ENCODE measurements around the gene LDLRAD4.
A peak's percentile ranks its signal among the peaks of the same experiment; 100 is the strongest.

LDLRAD4 gene

DNA sequence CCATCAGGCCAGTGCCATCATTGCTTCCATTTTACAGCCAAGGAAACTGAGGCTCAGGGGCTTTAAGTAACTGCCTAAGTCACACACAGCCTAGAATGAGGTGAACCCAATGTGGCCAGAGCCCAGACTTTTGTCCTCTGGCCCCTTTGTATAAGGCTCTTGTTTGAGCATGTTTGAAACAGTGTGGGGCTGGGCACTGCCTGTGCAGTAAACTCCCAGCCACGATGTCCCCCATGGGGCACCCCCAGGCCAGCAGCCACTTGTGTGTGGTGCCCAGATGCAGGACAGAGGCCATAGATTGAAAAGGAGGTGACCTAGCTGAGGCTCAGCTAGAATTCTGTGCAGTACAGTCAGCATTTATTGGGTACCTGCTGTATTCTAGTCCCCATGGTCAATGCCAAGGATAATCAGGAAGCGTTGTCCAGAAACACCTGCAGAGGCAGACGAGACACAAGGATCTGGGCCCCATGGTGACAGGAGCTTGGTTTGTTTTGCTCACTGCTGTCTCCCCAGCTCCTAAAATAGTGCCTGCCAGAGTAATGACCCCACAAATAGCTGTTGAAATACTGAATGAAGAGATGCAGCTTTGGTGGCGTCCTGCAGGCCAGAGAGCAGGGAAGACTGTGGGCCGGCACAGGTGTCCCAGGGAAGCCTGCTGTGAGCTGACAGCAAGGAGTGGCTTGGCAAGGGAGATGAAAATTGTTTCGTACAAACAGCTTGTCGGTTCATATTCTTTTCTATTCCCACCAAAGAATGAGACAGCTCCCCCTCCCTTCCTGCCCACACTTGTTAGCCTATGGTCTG, 160.7 kb downstream of the LDLRAD4 start:
- H3K36me3 ChIP-seq (ENCODE audit: control insufficient read depth, insufficient read depth, low read length) = no peaks in the 10 kb centered on the region
- TF ChIP-seq, protein P1, sequence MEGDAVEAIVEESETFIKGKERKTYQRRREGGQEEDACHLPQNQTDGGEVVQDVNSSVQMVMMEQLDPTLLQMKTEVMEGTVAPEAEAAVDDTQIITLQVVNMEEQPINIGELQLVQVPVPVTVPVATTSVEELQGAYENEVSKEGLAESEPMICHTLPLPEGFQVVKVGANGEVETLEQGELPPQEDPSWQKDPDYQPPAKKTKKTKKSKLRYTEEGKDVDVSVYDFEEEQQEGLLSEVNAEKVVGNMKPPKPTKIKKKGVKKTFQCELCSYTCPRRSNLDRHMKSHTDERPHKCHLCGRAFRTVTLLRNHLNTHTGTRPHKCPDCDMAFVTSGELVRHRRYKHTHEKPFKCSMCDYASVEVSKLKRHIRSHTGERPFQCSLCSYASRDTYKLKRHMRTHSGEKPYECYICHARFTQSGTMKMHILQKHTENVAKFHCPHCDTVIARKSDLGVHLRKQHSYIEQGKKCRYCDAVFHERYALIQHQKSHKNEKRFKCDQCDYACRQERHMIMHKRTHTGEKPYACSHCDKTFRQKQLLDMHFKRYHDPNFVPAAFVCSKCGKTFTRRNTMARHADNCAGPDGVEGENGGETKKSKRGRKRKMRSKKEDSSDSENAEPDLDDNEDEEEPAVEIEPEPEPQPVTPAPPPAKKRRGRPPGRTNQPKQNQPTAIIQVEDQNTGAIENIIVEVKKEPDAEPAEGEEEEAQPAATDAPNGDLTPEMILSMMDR (IDR thresholded peaks at IDR 0.05) = no peak
- H3K4me2 ChIP-seq (ENCODE audit: low read length) = no peak overlapping the region
- H3K9me3 ChIP-seq (ENCODE audit: control insufficient read depth, low read length) = no peaks in the 10 kb centered on the region
- peaks cover 2% of the 10 kb centered on the region for H3K79me2 ChIP-seq
- no peak overlapping the region for H2AFZ ChIP-seq
- no peak overlapping the region for H3K4me3 ChIP-seq (ENCODE audit: low read depth, low read length)
- no peak overlapping the region for H3K27ac ChIP-seq
- no peaks in the 10 kb centered on the region for H3K27me3 ChIP-seq (ENCODE audit: control insufficient read depth, insufficient read depth, low read length)
- no peak overlapping the region for H3K9ac ChIP-seq
- peaks cover 5% of the 10 kb centered on the region for H3K4me1 ChIP-seq

DNA sequence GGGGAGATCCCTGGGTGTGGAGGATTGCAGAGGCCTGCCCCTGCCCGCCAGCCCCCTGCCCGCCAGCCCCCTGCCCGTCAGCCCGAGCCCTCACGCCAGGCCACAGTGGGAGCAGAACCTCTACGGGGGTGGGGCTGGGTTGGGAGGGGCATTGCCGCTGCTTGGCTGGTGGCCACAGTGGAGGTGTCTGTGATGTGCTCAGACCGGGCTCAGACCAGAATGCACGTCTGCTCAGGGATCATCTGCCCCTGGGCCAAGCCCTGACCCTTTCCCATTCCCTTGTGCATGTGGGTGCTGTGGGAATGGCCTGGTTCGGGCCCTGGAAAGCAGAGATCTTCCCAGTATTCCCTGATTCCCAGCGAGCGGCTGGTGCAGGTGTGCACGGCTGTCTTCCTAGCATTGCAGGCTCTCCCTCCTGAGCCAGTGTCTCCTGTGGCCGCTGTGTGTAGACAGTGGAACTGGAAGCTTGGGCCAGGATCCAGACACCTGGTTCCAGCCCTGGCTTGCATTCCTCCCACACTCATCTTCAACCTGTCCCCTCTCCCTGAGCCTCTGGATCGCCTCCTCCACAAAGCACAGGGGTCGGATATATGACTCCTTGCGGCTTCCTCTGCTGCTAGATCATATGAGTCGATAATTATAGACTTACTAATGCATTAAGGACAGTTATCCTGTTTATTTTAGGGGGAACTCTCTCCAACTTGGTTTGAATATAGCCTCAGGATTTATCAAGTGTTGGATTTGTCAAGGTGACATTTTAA, 161.6 kb downstream of the LDLRAD4 start:
- TF ChIP-seq, protein P1 (IDR thresholded peaks at IDR 0.05) = no peak
- Histone ChIP-seq H3K9ac (no peak overlapping the region), H3K4me1 (peaks cover 5% of the 10 kb centered on the region)

DNA sequence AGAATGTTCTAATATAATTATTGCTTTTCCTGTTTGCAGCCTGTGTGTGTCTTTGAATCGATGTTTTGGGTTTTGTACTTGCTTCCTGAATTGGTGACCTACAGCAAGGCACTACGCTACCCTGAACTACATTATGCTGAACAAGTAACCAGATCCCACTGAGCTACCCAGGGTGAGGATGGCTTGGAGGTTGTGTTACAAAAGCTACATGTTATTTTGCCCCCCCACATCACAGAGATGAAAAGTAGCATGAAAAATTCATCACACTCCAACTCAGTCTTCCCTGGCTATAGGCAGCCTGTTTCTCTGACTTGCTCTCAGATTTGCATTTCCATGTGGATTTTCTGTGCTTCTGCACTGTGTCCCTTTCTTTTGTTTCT, 162.1 kb downstream of the LDLRAD4 start:
- Histone ChIP-seq H3K79me2 (peaks cover 2% of the 10 kb centered on the region), H3K4me1 (peaks cover 5% of the 10 kb centered on the region), H3K27ac (no peak overlapping the region), H2AFZ (no peak overlapping the region), H3K27me3 (ENCODE audit: control insufficient read depth, insufficient read depth, low read length) (no peaks in the 10 kb centered on the region), H3K9ac (no peak overlapping the region), H3K36me3 (ENCODE audit: control insufficient read depth, insufficient read depth, low read length) (no peaks in the 10 kb centered on the region), H3K4me3 (ENCODE audit: low read depth, low read length) (no peak overlapping the region), H3K4me2 (ENCODE audit: low read length) (no peak overlapping the region), H3K9me3 (ENCODE audit: control insufficient read depth, low read length) (no peaks in the 10 kb centered on the region)
- TF ChIP-seq, protein P1 (IDR thresholded peaks at IDR 0.05) = no peak

More for the DNA sequence above, 161.6 kb downstream of the LDLRAD4 start:
- Histone ChIP-seq H3K27me3 (ENCODE audit: control insufficient read depth, insufficient read depth, low read length) (no peaks in the 10 kb centered on the region), H3K4me2 (ENCODE audit: low read length) (no peak overlapping the region), H3K36me3 (ENCODE audit: control insufficient read depth, insufficient read depth, low read length) (no peaks in the 10 kb centered on the region), H3K9me3 (ENCODE audit: control insufficient read depth, low read length) (no peaks in the 10 kb centered on the region), H3K27ac (no peak overlapping the region), H2AFZ (no peak overlapping the region), H3K79me2 (peaks cover 2% of the 10 kb centered on the region), H3K4me3 (ENCODE audit: low read depth, low read length) (no peak overlapping the region)

DNA sequence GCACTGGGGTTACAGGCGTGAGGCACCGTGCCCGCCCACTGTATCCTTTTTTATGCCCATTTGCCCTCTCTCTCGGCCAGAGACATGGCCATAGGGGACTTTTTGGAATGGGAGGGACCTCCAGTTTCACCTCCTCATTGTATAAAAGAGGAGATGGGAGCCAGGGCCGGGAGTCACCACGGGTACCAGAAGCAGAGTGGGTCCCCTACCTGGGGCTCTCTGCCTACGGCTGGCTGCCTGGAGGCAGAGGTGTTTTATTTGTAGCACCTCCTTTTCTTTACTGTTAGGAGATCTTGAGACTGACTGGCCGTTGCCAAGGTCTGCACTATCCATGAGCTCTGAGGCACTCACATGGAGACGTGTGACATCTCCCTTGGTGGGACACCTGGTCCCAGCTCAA, 162.8 kb downstream of the LDLRAD4 start:
- no peaks in the 10 kb centered on the region for H3K36me3 ChIP-seq (ENCODE audit: control insufficient read depth, insufficient read depth, low read length)
- no peak overlapping the region for H3K4me3 ChIP-seq (ENCODE audit: low read depth, low read length)
- H3K9ac ChIP-seq = no peak overlapping the region
- no peaks in the 10 kb centered on the region for H3K9me3 ChIP-seq (ENCODE audit: control insufficient read depth, low read length)
- TF ChIP-seq, protein P1 (IDR thresholded peaks at IDR 0.05) = no peak
- peak overlapping the region; percentile 72 for H3K27ac ChIP-seq
- no peaks in the 10 kb centered on the region for H3K27me3 ChIP-seq (ENCODE audit: control insufficient read depth, insufficient read depth, low read length)
- no peak overlapping the region for H3K4me2 ChIP-seq (ENCODE audit: low read length)
- H3K79me2 ChIP-seq = peaks cover 2% of the 10 kb centered on the region
- H3K4me1 ChIP-seq = peaks cover 5% of the 10 kb centered on the region
- H2AFZ ChIP-seq = no peak overlapping the region
